SK-N-SH (cell line): ENCODE measurements around the gene DAB2. TPM values are rescaled to one million over a fixed set of nuclear protein-coding genes. Genes with fewer than 3 reads are reported as not detected.

Source experiments
- CTCF ChIA-PET: fragments of 300-600, 350-600 bp; formaldehyde crosslinking; extraction: SDS; loops from one replicate; lab custom pipeline; 2021; lab: Yijun Ruan, JAX
- POLR2A ChIA-PET: fragments of 350-600 bp; sonication (Branson Sonifier 250); formaldehyde crosslinking; extraction: SDS; loops from one replicate; lab custom pipeline; 2020; ENCODE audit warnings: antibody characterized with exemption, inconsistent platforms; lab: Yijun Ruan, JAX
- DNase-seq: peaks from one replicate; pipeline ENCODE4 v3.0.0; 2012
- H2AFZ ChIP-seq: fragments of 200-600 bp; sonication (generic); 2 replicates; pipeline ENCODE4 v1.8.1; 2016; ENCODE audit warnings: antibody characterized with exemption, mild to moderate bottlenecking, low read depth
- H3F3A ChIP-seq: fragments of 200-600 bp; sonication (generic); replicated peaks from 2 replicates; pipeline ENCODE3; 2016; ENCODE audit warnings: antibody characterized with exemption, mild to moderate bottlenecking; ENCODE audit not compliant: insufficient read depth
- H3K27ac ChIP-seq, 2 experiments: fragments of 200-500 bp in 1 of 2; fragments of 200-600 bp in 1 of 2; sonication (Bioruptor generic) in 1 of 2; sonication (generic), shearing (Covaris generic) in 1 of 2; 2 replicates each; pipeline versions ENCODE4 v1.5.1 to v1.6.1; 2014 to 2016; ENCODE audit warnings: low read depth in 2 of 2, inconsistent platforms in 1 of 2, low read length in 1 of 2, mild to moderate bottlenecking in 1 of 2, mixed read lengths in 1 of 2
- H3K27me3 ChIP-seq: fragments of 200-600 bp; sonication (generic), shearing (Covaris generic); 2 replicates; pipeline ENCODE4 v1.6.1; 2016; ENCODE audit warnings: mixed run types; ENCODE audit not compliant: insufficient read depth
- H3K36me3 ChIP-seq, 2 experiments: fragments of 200-500 bp in 1 of 2; fragments of 200-600 bp in 1 of 2; sonication (Bioruptor generic) in 1 of 2; sonication (generic) in 1 of 2; replicated peaks in 1 of 2; 2 replicates each; pipeline versions ENCODE3 to v1.5.1; 2014 to 2016; ENCODE audit warnings: low read length in 1 of 2, mild to moderate bottlenecking in 1 of 2; ENCODE audit not compliant: insufficient read depth in 2 of 2, control insufficient read depth in 1 of 2
- H3K4me1 ChIP-seq, 2 experiments: fragments of 200-500 bp in 1 of 2; fragments of 200-600 bp in 1 of 2; sonication (Bioruptor generic) in 1 of 2; sonication (generic), shearing (Covaris generic) in 1 of 2; 2 replicates each; pipeline versions ENCODE4 v1.5.1 to v1.6.1; 2014 to 2016; ENCODE audit warnings: low read depth in 1 of 2, low read length in 1 of 2, mixed run types in 1 of 2; ENCODE audit not compliant: insufficient read depth in 2 of 2, control insufficient read depth in 1 of 2
- H3K4me2 ChIP-seq: fragments of 200-600 bp; sonication (generic), shearing (Covaris generic); 2 replicates; pipeline ENCODE4 v1.6.1; 2017; ENCODE audit warnings: mixed run types
- H3K4me3 ChIP-seq, 2 experiments: fragments of 200-500 bp in 1 of 2; fragments of 200-600 bp in 1 of 2; sonication (Bioruptor generic) in 1 of 2; sonication (generic), shearing (Covaris generic) in 1 of 2; 2 replicates each; pipeline versions ENCODE4 v1.5.1 to v1.8.1; 2014 to 2016; ENCODE audit warnings: low read depth in 2 of 2, inconsistent platforms in 1 of 2, low read length in 1 of 2, mild to moderate bottlenecking in 1 of 2, mixed read lengths in 1 of 2, moderate library complexity in 1 of 2
- H3K79me2 ChIP-seq: fragments of 200-600 bp; sonication (generic); 2 replicates; pipeline ENCODE4 v1.8.1; 2017; ENCODE audit warnings: mild to moderate bottlenecking; ENCODE audit not compliant: insufficient read depth
- H3K9ac ChIP-seq: fragments of 200-600 bp; sonication (generic); 2 replicates; pipeline ENCODE4 v1.6.1; 2017; ENCODE audit warnings: mixed run types
- H3K9me2 ChIP-seq: fragments of 200-600 bp; sonication (generic); 2 replicates; pipeline ENCODE4 v1.6.1; 2017; ENCODE audit warnings: mixed run types
- H3K9me3 ChIP-seq: fragments of 200-600 bp; sonication (generic); 2 replicates; pipeline ENCODE4 v1.6.1; 2017; ENCODE audit warnings: mixed run types, mild to moderate bottlenecking, moderate library complexity
- H4K20me1 ChIP-seq: fragments of 200-600 bp; sonication (generic); 2 replicates; pipeline ENCODE4 v1.6.1; 2017; ENCODE audit warnings: mild to moderate bottlenecking, mixed run types; ENCODE audit not compliant: insufficient read depth
- CHD2 ChIP-seq: fragments of 150-350 bp; IDR thresholded peaks from 2 replicates; pipeline ENCODE4 v1.6.1; 2018; ENCODE audit warnings: low read length; ENCODE audit not compliant: partially characterized antibody
- CTCF ChIP-seq: fragments of 200-600 bp; sonication (generic); IDR thresholded peaks from 2 replicates; pipeline ENCODE4 v1.6.1; 2017; ENCODE audit warnings: antibody characterized with exemption, mild to moderate bottlenecking, moderate library complexity
- EP300 ChIP-seq, 2 experiments: IDR thresholded peaks; 2 replicates each; pipeline versions ENCODE4 v1.4.0 to v1.6.1; 2012; ENCODE audit warnings: borderline replicate concordance in 1 of 2, low read depth in 1 of 2, low read length in 1 of 2
- FOXJ3 ChIP-seq: sonication (generic); formaldehyde crosslinking; IDR thresholded peaks from 2 replicates; pipeline ENCODE4 v1.5.1; 2020; ENCODE audit warnings: mild to moderate bottlenecking, missing genetic modification reagents
- JUND ChIP-seq: IDR thresholded peaks from 2 replicates; pipeline ENCODE4 v1.4.0; 2012
- POLR2AphosphoS5 ChIP-seq: IDR thresholded peaks from 2 replicates; pipeline ENCODE4 v1.6.1; 2012; ENCODE audit warnings: low read depth, low read length
- RCOR1 ChIP-seq: fragments of 150-350 bp; IDR thresholded peaks from 2 replicates; pipeline ENCODE4 v1.6.1; 2017; ENCODE audit warnings: antibody characterized with exemption, low read length
- RFX5 ChIP-seq: IDR thresholded peaks from 2 replicates; pipeline ENCODE4 v1.6.1; 2012; ENCODE audit warnings: mild to moderate bottlenecking, improper control_type of control experiment, low read length
- TCF12 ChIP-seq: IDR thresholded peaks from 2 replicates; pipeline ENCODE4 v1.4.0; 2012
- WGBS: methylation state at CpG from one replicate; pipeline ENCODE4 v1.1.6; 2017; ENCODE audit warnings: low lambda C conversion rate; 5-methylcytosine and 5-hydroxymethylcytosine counted together
- polyA plus RNA-seq, 3 experiments: library from polyadenylated mRNA; depleted of rRNA; stranded (reverse); fragments of >200 nt; gene quantifications; 2 replicates each; pipeline ENCODE4 v1.2.3, GENCODE V29; 2012
- TF ChIP-seq, protein P1 (sequence below): fragments of 150-350 bp; IDR thresholded peaks from 2 replicates; pipeline ENCODE4 v1.6.1; 2017; ENCODE audit warnings: antibody characterized with exemption, low read length, low read depth, borderline replicate concordance

DAB2 gene
- polyA plus RNA-seq, 1 of the 3 experiments (the other 2 are of a cell fraction), result 23.7 TPM

GRCh38 chr5:39349484-39349883 is 75.3 kb downstream of the DAB2 start:
- Histone ChIP-seq H2AFZ (no peak overlapping the region), H3K4me2 (no peak overlapping the region), H4K20me1 (no peaks in the 10 kb centered on the region), H3K9me2 (no peaks in the 10 kb centered on the region), H3K27me3 (no peaks in the 10 kb centered on the region; the same call in 1 of the 2 replicates), H3K27ac (no peak overlapping the region), H3K36me3 (no peaks in the 10 kb centered on the region), H3K4me1 (no peaks in the 10 kb centered on the region), H3F3A (no peaks in the 10 kb centered on the region), H3K9ac (no peak overlapping the region), H3K4me3 (no peak overlapping the region), H3K79me2 (no peaks in the 10 kb centered on the region), H3K9me3 (no peaks in the 10 kb centered on the region)
- CTCF ChIA-PET, result no interaction called here
- TF ChIP-seq EP300 (IDR thresholded peaks at IDR 0.05; ENCODE audit: borderline replicate concordance in 1 of 2, low read depth in 1 of 2, low read length in 1 of 2), result no peak
- DNase-seq, result no peak
- POLR2A ChIA-PET, result no interaction called here
- WGBS, result 11% methylated on average over 4 of the region's 4 CpGs

DNA sequence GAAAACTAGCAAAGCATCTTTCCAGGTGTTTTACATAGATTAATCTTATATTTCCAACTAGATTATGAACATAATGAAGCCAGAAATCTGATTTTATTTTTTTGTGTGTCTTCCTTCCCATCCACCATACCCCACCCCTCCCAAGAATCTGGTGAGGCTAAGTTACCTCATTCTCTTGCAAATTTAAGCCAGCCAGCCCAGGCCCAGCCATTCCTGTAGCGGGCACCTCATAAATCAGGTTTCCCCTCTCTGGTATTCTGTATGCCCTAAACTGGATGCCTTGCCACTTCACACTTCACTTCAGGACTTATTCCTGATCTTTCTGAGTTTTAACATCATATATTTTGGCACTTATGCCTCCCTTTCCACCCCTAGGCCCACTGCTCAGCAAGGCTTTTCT is 82.3 kb downstream of the DAB2 start:
- Histone ChIP-seq H3K9ac (no peak overlapping the region), H3K4me1 (no peaks in the 10 kb centered on the region), H3K4me2 (no peak overlapping the region), H3F3A (no peaks in the 10 kb centered on the region), H3K79me2 (no peaks in the 10 kb centered on the region), H3K4me3 (no peak overlapping the region), H2AFZ (no peak overlapping the region), H4K20me1 (no peaks in the 10 kb centered on the region), H3K27me3 (peaks cover 8% of the 10 kb centered on the region; the same call in 1 of the 2 replicates), H3K36me3 (no peaks in the 10 kb centered on the region), H3K9me3 (no peaks in the 10 kb centered on the region), H3K9me2 (no peaks in the 10 kb centered on the region), H3K27ac (no peak overlapping the region)
- ChIA-PET CTCF (no interaction called here), POLR2A (no interaction called here)
- 47% methylated on average over 1 of the region's 1 CpG for WGBS
- DNase-seq, result no peak
- TF ChIP-seq, protein P1, sequence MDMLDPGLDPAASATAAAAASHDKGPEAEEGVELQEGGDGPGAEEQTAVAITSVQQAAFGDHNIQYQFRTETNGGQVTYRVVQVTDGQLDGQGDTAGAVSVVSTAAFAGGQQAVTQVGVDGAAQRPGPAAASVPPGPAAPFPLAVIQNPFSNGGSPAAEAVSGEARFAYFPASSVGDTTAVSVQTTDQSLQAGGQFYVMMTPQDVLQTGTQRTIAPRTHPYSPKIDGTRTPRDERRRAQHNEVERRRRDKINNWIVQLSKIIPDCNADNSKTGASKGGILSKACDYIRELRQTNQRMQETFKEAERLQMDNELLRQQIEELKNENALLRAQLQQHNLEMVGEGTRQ, result no peak
- no peak for TF ChIP-seq RFX5
- no peak for TF ChIP-seq CHD2
- no peak for TF ChIP-seq RCOR1
- no peak for TF ChIP-seq CTCF

GRCh38 chr5:39341896-39342295 is 82.9 kb downstream of the DAB2 start:
- H3K36me3 ChIP-seq, result no peaks in the 10 kb centered on the region
- no peak overlapping the region for H3K4me3 ChIP-seq
- H3K4me2 ChIP-seq, result no peak overlapping the region
- H2AFZ ChIP-seq, result no peak overlapping the region
- H4K20me1 ChIP-seq, result no peaks in the 10 kb centered on the region
- no peaks in the 10 kb centered on the region for H3K9me2 ChIP-seq
- DNase-seq, result no peak
- H3K27me3 ChIP-seq, result peaks cover 8% of the 10 kb centered on the region; the same call in 1 of the 2 replicates
- WGBS, result 40% methylated on average over 1 of the region's 1 CpG
- H3K9me3 ChIP-seq, result no peaks in the 10 kb centered on the region
- H3F3A ChIP-seq, result no peaks in the 10 kb centered on the region
- no peak for TF ChIP-seq TCF12
- no peak for TF ChIP-seq JUND
- no peak for TF ChIP-seq FOXJ3 (CRISPR knock-in tag)
- no peak for TF ChIP-seq CHD2
- TF ChIP-seq CTCF, result no peak
- TF ChIP-seq POLR2AphosphoS5, result no peak
- TF ChIP-seq, all 33 proteins: peak for 0
- Histone ChIP-seq H3K79me2 (no peaks in the 10 kb centered on the region), H3K9ac (no peak overlapping the region), H3K27ac (no peak overlapping the region), H3K4me1 (no peaks in the 10 kb centered on the region)
- CTCF ChIA-PET, result no interaction called here
- POLR2A ChIA-PET, result no interaction called here
